ENCODE data around the gene KYAT1. TPM values are rescaled to one million over a fixed set of nuclear protein-coding genes. Genes with fewer than 3 reads are reported as not detected.

KYAT1 gene
- total and polyA plus RNA-seq, 12 donors: 8.9 to 20.3 (median 11.1) TPM

DNA sequence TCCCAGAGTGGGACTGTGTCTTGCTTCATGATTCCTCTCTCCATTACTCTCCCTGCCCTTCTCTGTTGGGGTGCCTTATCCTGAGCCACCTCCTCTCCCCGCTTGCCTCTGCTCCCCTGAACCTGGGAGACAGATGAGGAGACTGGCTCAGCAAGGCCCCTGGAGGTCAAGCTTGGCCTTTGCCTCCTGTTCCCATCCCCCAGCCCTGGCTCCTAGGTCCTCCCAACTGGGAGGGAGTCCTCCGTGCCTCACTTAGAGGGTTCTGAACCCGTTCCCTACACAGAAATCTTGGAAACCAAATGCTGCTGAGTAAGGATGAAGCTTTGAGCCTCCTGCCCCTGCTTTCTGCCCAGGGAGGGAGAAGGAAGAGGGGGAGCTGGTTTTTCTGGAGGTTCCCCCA, 73.2 kb downstream of the KYAT1 start:
- no peak for TF ChIP-seq CTCF (IDR thresholded peaks at IDR 0.05)
- peak in 1 of 8 donors; percentile 23 for ATAC-seq

GRCh38 chr9:128807827-128808226, 73.9 kb downstream of the KYAT1 start:
- ATAC-seq: peak in 1 of 8 donors; percentile 39
- no peaks in the 10 kb centered on the region for H3K4me1 ChIP-seq

More for the DNA sequence above, 73.2 kb downstream of the KYAT1 start:
- Histone ChIP-seq H3K9me3 (no peaks in the 10 kb centered on the region), H3K27ac (no peak overlapping the region), H3K4me3 (no peak overlapping the region), H3K4me1 (no peaks in the 10 kb centered on the region), H3K27me3 (no peaks in the 10 kb centered on the region), H3K36me3 (peaks cover 0 to 59% (median 28%) of the 10 kb centered on the region in 9 donors)
- DNase-seq: no peak
- intact Hi-C loops (cut with DNase I): no loop called here
- 90 to 92% methylated on average over 3 of the region's 3 CpGs for WGBS, 2 donors

GRCh38 chr9:128805661-128806060, 76.1 kb downstream of the KYAT1 start:
- H3K27me3 ChIP-seq: no peaks in the 10 kb centered on the region
- no peaks in the 10 kb centered on the region for H3K4me1 ChIP-seq
- H3K4me3 ChIP-seq: no peak overlapping the region
- H3K9me3 ChIP-seq: no peaks in the 10 kb centered on the region
- intact Hi-C loops (cut with DNase I): no loop called here
- TF ChIP-seq CTCF (IDR thresholded peaks at IDR 0.05): no peak
- DNase-seq (no peak), ATAC-seq (no peak)
- no peak overlapping the region for H3K27ac ChIP-seq
- peaks cover 0 to 88% (median 43%) of the 10 kb centered on the region in 9 donors for H3K36me3 ChIP-seq
- 85 to 87% methylated on average over 14 of the region's 14 CpGs for WGBS, 2 donors

More at GRCh38 chr9:128807827-128808226, 73.9 kb downstream of the KYAT1 start:
- Histone ChIP-seq H3K9me3 (no peaks in the 10 kb centered on the region), H3K27ac (no peak overlapping the region), H3K4me3 (no peak overlapping the region), H3K27me3 (no peaks in the 10 kb centered on the region), H3K36me3 (peaks cover 0 to 67% (median 35%) of the 10 kb centered on the region in 9 donors)
- intact Hi-C loops (cut with DNase I): no loop called here
- no peak for DNase-seq
- no peak for TF ChIP-seq CTCF (IDR thresholded peaks at IDR 0.05)
- 80 to 92% methylated on average over 13 to 14 of the region's 14 CpGs for WGBS, 2 donors

GRCh38 chr9:128802482-128802881, 79.3 kb downstream of the KYAT1 start:
- intact Hi-C loops (cut with DNase I): no loop called here
- TF ChIP-seq CTCF (IDR thresholded peaks at IDR 0.05): no peak
- H3K9me3 ChIP-seq: no peaks in the 10 kb centered on the region
- DNase-seq (no peak), ATAC-seq (no peak)
- H3K27me3 ChIP-seq: no peaks in the 10 kb centered on the region
- no peaks in the 10 kb centered on the region for H3K4me1 ChIP-seq
- H3K4me3 ChIP-seq: no peak overlapping the region
- H3K36me3 ChIP-seq: peaks cover 0 to 100% (median 59%) of the 10 kb centered on the region in 9 donors
- 92 to 96% methylated on average over 4 of the region's 4 CpGs for WGBS, 2 donors
- H3K27ac ChIP-seq: no peak overlapping the region
